PFSK-1 (cell line): ENCODE data around the gene FRMD4A.

Experiments used
- POLR2AphosphoS5 ChIP-seq: IDR thresholded peaks from 2 replicates; pipeline ENCODE4 v1.6.1; 2012; ENCODE audit warnings: low read depth, mild to moderate bottlenecking, control low read depth, low read length, moderate library complexity
- REST ChIP-seq, 2 experiments: IDR thresholded peaks; 2 replicates each; pipeline versions ENCODE4 v1.6.1 to v1.8.0; 2011 to 2012; ENCODE audit warnings: low read depth in 2 of 2, low read length in 2 of 2, control low read depth in 1 of 2, inconsistent platforms in 1 of 2, mild to moderate bottlenecking in 1 of 2, moderate library complexity in 1 of 2; ENCODE audit not compliant: insufficient read depth in 1 of 2
- SIN3A ChIP-seq: IDR thresholded peaks from 2 replicates; pipeline ENCODE4 v1.6.1; 2012; ENCODE audit warnings: mild to moderate bottlenecking, low read length, moderate library complexity, borderline replicate concordance; ENCODE audit not compliant: insufficient read depth
- TAF1 ChIP-seq: IDR thresholded peaks from 2 replicates; pipeline ENCODE4 v1.6.1; 2012; ENCODE audit warnings: low read length, control low read depth, borderline replicate concordance; ENCODE audit not compliant: insufficient read depth

- TF ChIP-seq REST (IDR thresholded peaks at IDR 0.05; ENCODE audit: insufficient read depth in 1 of 2, low read depth in 2 of 2, low read length in 2 of 2) (no peak), SIN3A (no peak), POLR2AphosphoS5 (no peak), TAF1 (no peak)
Measured at GRCh38 chr10:13894412-13895093, 436.2 kb downstream of the FRMD4A start.
